Activated CD8-positive, alpha-beta T cell treated with anti-CD3 and anti-CD28 coated beads for 36 hours (primary cell): Measurements from ENCODE around the gene ITGA8. TPM values are rescaled to one million over a fixed set of nuclear protein-coding genes. Genes with fewer than 3 reads are reported as not detected.

ENCODE experiments used
- ATAC-seq: fragments of 200-7000 bp; cut with Tn5 transposase; one replicate; pipeline ENCODE4 v1.10.0; 2021; ENCODE audit warnings: mild to moderate bottlenecking, moderate library complexity
- CTCF ChIA-PET: fragments of 350-600 bp; sonication (Branson Sonifier 250); formaldehyde crosslinking; loops from one replicate; lab custom pipeline; 2021; ENCODE audit warnings: antibody characterized with exemption; lab: Charles Lee
- POLR2A ChIA-PET: fragments of 350-600 bp; sonication (Branson Sonifier 250); formaldehyde crosslinking; loops from one replicate; lab custom pipeline; 2021; ENCODE audit warnings: antibody characterized with exemption; lab: Charles Lee
- DNase-seq: peaks from one replicate; pipeline ENCODE4 v3.0.0-alpha.2; 2020
- H3K27ac Mint-ChIP-seq: one replicate; pipeline ENCODE4 v1.8.0; 2021; ENCODE audit warnings: mild to moderate bottlenecking, mixed read lengths
- H3K27me3 Mint-ChIP-seq: one replicate; pipeline ENCODE4 v1.8.0; 2021; ENCODE audit warnings: mixed read lengths
- H3K36me3 Mint-ChIP-seq: one replicate; pipeline ENCODE4 v1.8.0; 2021; ENCODE audit warnings: low read depth, mixed read lengths
- H3K4me1 Mint-ChIP-seq: one replicate; pipeline ENCODE4 v1.8.0; 2021; ENCODE audit warnings: low read depth, mixed read lengths
- H3K4me3 Mint-ChIP-seq: one replicate; pipeline ENCODE4 v1.8.0; 2021; ENCODE audit warnings: mild to moderate bottlenecking, moderate library complexity, mixed read lengths
- H3K9me3 Mint-ChIP-seq: one replicate; pipeline ENCODE4 v1.8.0; 2021; ENCODE audit warnings: mixed read lengths
- CTCF ChIP-seq: fragments of 200-600 bp; IDR thresholded peaks from one replicate; pipeline ENCODE4 v1.8.0; 2022; ENCODE audit warnings: antibody characterized with exemption, mild to moderate bottlenecking
- intact Hi-C: fragments of 100-400 bp; cut with micrococcal nuclease; formaldehyde crosslinking; loops from one replicate; pipeline ENCODE4 v1.10.0; 2022
- total RNA-seq, 2 experiments: library from RNA; stranded (reverse); gene quantifications; one replicate each; pipeline ENCODE4 v1.2.3, GENCODE V29; 2021

The ITGA8 gene
- total RNA-seq, 2 experiments from 2014 or later = not detected

- Mint-ChIP-seq H3K4me3 (no peak overlapping the region), H3K27ac (no peak overlapping the region), H3K36me3 (no peaks in the 10 kb centered on the region), H3K4me1 (no peaks in the 10 kb centered on the region), H3K27me3 (peaks cover 10% of the 10 kb centered on the region), H3K9me3 (no peaks in the 10 kb centered on the region)
- ChIA-PET POLR2A (no interaction called here), CTCF (no interaction called here)
- intact Hi-C loops = no loop called here
- TF ChIP-seq CTCF = no peak
- ATAC-seq (no peak), DNase-seq (no peak)
These were observed 27.9 kb upstream of the ITGA8 start for GRCh38 chr10:15747632-15748031.

DNA sequence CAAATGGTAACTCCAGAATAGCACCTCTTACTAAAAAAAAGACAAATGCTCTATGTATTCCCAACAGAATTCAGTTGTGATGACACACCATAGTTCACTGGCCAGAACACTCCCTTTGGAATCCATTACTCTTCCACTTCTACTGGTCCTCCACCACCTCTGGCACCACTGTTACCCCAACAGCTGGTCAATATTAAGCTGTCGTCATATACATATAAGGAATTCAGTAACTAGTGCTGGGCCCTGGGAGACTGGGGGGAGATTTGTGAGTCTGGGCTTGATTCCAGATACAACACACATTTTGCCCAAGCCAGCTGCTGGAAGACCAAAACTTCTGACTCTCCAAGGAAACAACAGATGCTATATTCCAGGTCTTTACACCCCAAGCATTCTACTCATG is 26.0 kb upstream of the ITGA8 start:
- Mint-ChIP-seq H3K36me3 (no peaks in the 10 kb centered on the region), H3K9me3 (no peaks in the 10 kb centered on the region), H3K27ac (no peak overlapping the region), H3K27me3 (peaks cover 15% of the 10 kb centered on the region), H3K4me3 (no peak overlapping the region), H3K4me1 (no peaks in the 10 kb centered on the region)
- TF ChIP-seq CTCF = no peak
- no peak for DNase-seq
- ChIA-PET POLR2A (no interaction called here), CTCF (interaction anchor here (1.3 kb wide), 1 partner anchor 11 kb away, joined by 3 read pairs; no protein-coding TSS in a partner anchor)
- ATAC-seq = no peak
- intact Hi-C loops = no loop called here

DNA sequence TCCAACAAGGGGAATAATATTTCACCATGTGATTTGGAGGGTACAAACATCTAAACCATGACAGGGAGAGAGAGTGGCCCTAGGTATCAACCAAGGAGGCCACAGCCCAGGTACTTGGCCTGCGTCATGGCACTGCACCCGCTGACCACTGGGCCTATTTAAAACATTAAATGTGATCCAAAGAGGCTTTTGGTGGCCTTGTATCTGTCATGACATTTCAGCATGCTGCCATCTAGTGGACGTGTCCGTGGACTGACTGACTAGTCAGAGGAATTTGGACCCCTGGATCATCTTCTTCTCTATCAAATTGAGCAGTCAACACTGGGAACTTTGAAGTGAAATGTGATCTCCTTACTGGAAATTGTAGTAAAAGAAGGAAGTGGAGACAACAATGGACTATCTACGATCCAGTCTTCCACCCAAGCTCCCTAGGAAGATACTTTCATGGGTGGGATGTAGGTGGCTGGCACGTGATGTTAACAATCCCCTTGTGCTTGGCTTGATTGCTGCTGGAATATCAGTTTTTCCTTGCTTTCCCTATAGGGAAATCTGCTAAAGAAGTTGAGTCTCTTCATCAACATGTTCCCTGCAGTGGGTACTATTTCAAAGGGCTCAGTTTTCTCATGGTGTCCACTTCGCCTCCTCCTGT is 24.6 kb upstream of the ITGA8 start:
- Mint-ChIP-seq H3K27me3 (peaks cover 12% of the 10 kb centered on the region), H3K4me3 (no peak overlapping the region), H3K36me3 (no peaks in the 10 kb centered on the region), H3K9me3 (no peaks in the 10 kb centered on the region), H3K4me1 (no peaks in the 10 kb centered on the region), H3K27ac (no peak overlapping the region)
- no peak for ATAC-seq
- intact Hi-C loops = no loop called here
- ChIA-PET POLR2A (no interaction called here), CTCF (interaction anchor here (1.0 to 1.3 kb wide), 3 partner anchors 12 to 311 kb away, joined by 3 to 4 read pairs (median 3); no protein-coding TSS in a partner anchor)
- peak; percentile 75 for DNase-seq
- peak; percentile 57 for TF ChIP-seq CTCF

DNA sequence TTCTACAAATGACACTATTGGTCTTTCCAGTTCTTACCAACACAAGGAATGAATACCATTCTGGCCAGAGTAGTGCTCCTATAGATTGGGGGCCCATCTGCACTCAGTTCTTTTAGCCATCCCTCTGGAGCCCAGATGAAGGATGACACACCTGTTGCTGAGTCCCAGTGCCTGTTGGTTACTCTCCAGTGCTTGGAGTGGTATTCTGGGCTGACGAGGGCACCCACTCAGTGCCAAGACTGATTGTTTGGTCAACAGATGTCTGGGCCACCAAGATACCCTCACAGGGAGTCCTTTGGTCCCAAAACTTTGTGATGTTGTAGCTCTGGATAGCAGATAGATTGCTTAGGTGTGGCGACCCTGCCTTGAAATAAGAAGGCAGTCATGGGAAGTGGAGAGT is 23.7 kb upstream of the ITGA8 start:
- H3K27ac Mint-ChIP-seq = no peak overlapping the region
- CTCF ChIA-PET = no interaction called here
- DNase-seq (no peak), ATAC-seq (no peak)
- H3K4me3 Mint-ChIP-seq = no peak overlapping the region
- H3K4me1 Mint-ChIP-seq = no peaks in the 10 kb centered on the region
- no peaks in the 10 kb centered on the region for H3K9me3 Mint-ChIP-seq
- intact Hi-C loops = no loop called here
- POLR2A ChIA-PET = no interaction called here
- TF ChIP-seq CTCF = no peak
- H3K27me3 Mint-ChIP-seq = peaks cover 13% of the 10 kb centered on the region
- H3K36me3 Mint-ChIP-seq = no peaks in the 10 kb centered on the region

- no peak for DNase-seq
- no peaks in the 10 kb centered on the region for H3K9me3 Mint-ChIP-seq
- intact Hi-C loops = no loop called here
These were observed 23.1 kb upstream of the ITGA8 start for GRCh38 chr10:15742836-15743235.

More at GRCh38 chr10:15742836-15743235, 23.1 kb upstream of the ITGA8 start:
- TF ChIP-seq CTCF = no peak
- Mint-ChIP-seq H3K27me3 (peaks cover 15% of the 10 kb centered on the region), H3K4me1 (no peaks in the 10 kb centered on the region), H3K36me3 (no peaks in the 10 kb centered on the region), H3K4me3 (no peak overlapping the region), H3K27ac (no peak overlapping the region)
- ChIA-PET CTCF (no interaction called here), POLR2A (no interaction called here)
- ATAC-seq = no peak
